NCI-H146 treated with DMSO at 0.1 percent for 48 hours (cell line): ENCODE data around the gene ZNF253.
"Not testable (repeated sequence)": the region's sequence is repeated elsewhere in the genome, so short reads cannot be mapped to it uniquely, and the experiment has no call there.

ENCODE experiments used
- DNase-seq: peaks from one replicate; lab custom pipeline; 2025; ENCODE audit not compliant: unreplicated experiment; lab: John Stamatoyannopoulos, UW

ZNF253 gene

DNA sequence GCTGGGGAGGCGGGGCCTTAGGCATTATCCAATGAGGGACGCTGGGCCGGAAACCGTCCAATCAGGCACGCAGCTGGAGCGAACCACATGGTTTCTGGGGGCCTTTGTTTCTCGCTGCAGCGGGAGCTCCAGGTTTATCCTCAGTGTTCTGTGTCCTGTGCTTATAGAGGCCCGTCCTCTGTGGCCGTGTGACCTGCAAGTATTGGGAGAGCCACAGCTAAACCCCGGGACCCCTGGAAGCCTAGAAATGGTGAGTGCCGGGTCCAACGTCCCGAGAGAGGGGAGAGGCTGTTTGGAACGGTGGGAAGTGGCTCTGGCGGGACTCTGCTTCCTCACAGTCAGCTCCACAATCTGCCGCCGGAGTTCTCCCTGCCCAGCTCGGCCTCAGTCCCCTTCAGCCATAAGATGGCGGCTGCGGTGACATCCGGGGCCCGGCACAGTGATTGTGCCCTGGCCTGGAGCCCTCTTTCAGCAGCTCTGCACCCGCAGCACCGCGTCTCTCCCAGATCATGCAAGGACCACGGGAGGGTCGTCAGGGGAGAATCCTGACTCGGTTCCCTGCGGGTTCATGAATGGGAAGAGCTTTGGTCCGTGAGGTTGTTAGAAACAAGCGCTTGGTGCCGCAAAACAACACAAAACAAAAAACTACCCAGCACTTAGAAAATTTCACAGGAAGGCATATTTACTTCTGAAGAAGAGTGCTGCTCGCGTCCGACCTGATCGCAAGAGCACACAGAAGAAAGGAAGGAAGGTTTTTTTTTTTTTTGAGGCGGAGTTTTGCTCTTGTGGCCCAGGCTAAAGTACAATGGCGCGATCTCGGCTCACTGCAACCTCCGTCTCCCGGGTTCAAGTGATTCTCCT is at the start of gene ZNF253:
Gene ZNF253 (plus strand): TSS at position 133 of the 861 bp plus-strand sequence. CDS start 115 bp downstream, at position 248.
- DNase-seq: peak; percentile 96

DNA sequence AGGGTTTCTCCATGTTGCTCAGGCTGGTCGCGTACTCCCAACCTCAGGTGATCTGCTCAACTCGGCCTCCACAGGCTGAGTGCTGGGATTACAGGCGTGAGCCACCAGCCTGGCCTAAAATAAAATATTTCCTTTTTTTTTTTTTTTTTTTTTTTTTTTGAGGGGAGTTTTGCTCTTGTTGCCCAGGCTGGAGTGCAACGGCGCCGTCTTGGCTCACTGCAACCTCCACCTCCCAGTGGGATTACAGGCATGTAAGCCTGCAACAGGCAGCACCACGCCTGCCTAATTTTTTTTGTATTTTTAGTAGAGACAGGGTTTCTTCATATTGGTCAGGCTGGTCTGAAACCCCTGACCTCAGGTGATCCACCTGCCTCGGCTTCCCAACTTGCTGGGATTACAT is 49.0 kb upstream of the ZNF253 start:
- no peak for DNase-seq

GRCh38 chr19:19817357-19817756 is 48.3 kb upstream of the ZNF253 start:
- no peak for DNase-seq

DNA sequence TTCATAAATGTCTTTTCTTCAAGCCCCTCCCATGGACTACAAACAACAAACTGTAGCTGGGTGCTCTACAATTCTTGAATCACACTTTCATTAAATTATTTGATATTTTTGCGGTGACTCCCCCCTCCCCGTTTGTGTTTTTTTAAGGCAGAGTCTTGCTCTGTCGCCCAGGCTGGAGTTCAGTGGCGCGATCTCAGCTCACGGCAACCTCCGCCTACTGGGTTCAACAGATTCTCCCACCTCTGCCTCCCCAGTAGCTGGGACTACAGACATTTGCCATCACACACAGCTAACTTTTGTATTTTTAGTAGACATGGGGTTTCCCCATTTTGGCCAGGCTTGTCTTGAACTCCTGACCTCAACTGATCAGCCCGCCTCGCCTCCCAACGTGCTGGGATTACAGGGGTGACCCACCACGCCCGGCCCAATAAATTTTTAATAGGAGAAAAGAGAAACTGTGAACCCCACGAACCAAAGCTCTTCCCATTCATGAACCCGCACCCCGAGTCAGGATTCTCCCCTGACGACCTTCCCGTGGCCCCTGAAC is 44.8 kb upstream of the ZNF253 start:
- no peak for DNase-seq

- DNase-seq: peak; percentile 96
Observed at GRCh38 chr19:19821366-19821951, 44.2 kb upstream of the ZNF253 start, which contains the start of gene ZNF506. Gene ZNF506 (minus strand): TSS chr19:19821750. CDS start chr19:19821603, 147 bp downstream.

DNA sequence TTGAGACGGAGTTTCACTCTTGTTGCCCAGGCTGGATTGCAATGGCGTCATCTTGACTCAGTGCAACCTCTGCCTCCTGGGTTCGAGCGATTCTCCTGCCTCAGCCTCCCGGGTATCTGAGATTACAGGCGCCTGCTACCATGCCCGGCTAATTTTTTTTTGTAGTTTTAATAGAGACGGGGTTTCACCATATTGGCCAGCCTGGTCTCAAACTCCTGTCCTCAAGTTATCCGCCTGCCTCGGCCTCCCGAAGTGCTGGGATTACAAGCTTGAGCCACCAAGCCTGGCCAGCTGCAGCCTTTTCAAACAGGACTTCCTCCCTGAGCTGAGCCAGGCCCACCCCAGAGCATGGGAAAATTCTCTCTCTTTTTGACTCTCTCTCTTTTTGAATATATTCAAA is 43.7 kb upstream of the ZNF253 start:
- peak; percentile 21 for DNase-seq

DNA sequence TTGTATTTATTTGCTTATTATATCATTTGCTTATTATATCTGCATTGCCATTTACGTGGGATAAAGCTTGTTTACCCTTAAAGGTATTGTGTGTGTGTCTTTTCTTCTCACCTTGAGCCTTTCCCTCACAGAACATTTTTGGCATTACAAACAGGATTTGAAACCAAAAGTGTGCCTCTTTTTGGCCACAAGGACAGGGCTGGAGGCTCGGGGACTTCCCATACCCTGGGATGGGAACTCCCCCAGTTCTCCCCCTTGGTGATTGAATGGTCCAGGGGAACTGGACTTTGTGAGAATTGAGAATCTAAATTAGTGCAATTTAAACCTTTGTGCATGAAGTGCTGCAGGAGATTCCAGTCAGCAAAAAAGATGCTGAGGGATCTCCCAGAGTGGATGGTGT is 41.8 kb upstream of the ZNF253 start:
- no peak for DNase-seq

DNA sequence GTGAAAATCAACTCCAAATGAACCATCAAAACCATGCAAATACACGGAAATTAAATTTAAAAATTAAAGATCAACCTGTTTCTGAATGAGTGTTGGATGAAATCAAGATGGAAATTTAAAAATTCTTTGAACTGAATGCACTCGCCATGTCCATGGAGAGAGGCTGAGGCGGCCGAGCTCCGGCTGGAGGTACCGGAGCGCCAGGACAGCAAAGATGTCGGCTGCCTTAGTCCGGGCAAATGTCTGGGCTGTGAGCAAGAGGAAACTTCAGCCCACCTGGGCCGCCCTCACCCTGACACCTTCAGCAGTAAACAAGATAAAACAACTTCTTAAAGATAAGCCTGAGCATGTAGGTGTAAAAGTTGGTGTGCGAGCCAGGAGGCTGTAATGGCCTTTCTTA is 38.8 kb upstream of the ZNF253 start:
- no peak for DNase-seq

- no peak for DNase-seq
Observed at GRCh38 chr19:19835560-19836038, 30.1 kb upstream of the ZNF253 start.

DNA sequence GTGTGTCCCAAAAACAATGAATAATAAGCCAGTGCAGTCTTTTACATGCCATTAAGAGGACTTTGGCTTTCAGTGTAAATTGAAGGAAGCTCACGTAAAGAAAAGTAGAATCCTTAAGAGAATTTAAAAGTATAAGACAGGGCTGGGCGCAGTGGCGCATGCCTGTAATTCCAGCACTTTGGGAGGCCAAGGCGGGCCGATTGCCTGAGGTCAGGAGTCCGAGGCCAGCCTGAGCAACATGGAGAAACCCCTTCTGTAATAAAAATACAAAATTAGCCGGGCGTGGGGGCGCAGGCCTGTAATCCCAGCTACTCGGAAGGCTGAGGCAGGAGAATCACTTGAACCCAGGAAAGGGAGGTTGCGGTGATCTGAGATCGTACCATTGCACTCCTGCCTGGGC is 17.9 kb upstream of the ZNF253 start:
- no peak for DNase-seq

GRCh38 chr19:19849056-19849455 is 16.6 kb upstream of the ZNF253 start:
- DNase-seq: no peak

DNA sequence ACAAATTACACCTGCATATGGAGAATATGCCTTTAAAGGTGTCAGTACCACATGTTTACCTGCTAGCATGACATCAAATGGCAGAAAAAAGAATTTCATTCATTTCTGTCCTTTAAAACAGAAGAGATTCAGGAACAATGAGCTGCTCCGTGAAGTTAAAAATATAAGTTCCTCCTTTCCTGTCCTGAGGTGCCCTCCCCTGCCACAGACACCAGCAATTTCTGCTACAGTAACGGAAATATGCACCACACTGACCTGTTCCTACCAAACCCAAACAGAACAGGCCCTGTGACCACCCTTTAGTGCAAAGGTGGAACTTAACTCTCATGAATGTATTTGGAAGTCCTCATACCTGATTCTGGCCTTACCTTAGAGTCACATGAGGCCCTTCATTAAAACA is 13.9 kb upstream of the ZNF253 start:
- DNase-seq: not testable (repeated sequence)

- DNase-seq: no peak
Observed at GRCh38 chr19:19858751-19859150, 6.9 kb upstream of the ZNF253 start.

DNA sequence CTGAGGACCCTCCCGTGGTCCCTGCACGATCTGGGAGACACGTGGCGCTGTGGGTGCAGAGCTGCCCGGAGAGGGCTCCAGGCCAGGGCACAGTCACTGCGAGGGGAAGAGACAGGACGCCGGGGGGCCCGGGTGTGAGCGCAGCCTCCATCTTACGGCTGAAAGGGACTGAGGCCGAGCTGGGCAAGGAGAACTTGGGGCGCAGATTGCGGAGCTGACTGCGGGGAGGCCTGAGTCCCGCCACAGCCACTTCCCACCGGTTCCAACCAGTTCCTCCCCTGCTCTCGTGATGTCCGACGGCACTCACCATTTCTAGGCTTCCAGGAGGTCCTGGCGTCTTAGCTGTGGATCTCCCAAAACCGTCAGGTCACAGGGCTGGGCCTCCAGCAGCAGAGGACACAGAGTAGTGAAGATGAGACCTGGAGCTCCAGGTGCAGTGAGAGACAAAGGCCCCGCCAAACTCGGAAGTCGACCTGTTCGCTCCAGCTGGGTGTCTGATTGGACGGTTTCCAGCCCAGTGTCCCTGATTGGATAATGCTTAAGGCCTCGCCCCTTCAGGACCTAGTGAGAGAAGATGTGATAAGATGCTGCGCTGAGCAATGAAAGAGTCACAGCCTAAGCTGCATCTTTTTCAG is 4.8 kb upstream of the ZNF253 start:
- DNase-seq: peak; percentile 40

DNA sequence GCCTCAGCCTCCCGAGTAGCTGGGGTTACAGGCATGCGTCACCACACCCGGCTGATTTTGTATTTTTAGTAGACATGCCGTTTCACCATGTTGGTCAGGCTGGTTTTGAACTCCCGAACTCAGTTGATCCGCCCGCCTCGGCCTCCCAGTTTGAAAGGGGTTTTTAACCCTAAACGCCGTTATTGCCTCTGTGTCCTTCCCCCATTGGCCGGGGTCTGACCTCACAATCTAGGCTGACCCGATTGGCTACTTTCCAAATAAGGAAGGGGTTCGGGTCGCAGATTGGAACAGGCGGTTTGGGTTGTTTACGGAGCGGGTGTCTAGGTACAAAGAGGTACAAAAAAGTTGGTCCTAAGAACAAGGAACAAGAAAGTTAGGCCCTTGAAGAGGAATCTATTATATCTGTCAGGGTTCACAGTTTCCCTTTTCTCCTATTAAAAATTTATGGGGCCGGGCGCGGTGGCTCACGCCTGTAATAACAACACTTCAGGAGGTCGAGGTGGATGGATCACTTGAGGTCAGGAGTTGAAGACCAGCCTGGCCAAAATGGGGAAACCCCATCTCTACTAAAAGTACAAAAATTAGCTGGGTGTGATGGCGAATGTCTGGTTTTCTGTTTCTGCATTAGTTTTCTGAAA is 1.0 kb downstream of the ZNF253 start:
- peak; percentile 38 for DNase-seq

DNA sequence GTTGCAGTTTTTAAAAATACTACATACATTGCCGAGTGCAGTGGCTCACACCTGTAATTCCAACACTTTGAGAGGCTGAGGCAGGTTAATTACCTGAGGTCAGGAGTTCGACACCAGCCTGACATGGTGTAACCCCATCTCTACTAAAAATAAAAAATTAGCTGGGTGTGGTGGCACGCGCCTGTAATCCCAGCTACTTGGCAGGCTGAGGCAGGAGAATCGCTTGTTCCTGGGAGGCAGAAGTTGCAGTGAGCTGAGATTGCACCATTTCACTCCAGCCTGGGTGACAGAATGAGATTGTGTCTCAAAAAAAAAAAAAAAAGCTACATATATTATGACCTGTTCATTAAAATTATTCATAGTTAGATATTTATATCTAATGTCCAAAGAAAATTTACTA is 4.4 kb downstream of the ZNF253 start:
- not testable (repeated sequence) for DNase-seq

DNA sequence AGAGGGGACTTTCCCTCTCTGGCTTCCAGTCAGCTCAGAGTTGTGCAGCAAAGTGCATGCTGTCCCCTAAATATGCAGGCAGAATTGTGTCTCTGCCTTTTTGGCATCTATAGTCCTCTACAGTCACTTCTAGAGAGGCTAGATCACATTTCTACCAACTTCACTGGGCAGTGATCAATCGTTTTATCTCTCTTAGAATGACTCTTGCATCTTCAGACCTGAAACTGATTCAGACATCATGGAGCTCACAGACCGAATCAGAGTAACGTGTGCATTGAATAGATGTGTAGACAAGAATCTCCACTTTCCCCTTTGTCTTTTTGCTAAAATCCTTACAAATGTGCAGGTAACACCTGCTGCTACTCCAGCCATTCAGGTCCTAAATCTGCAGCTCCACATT is 6.2 kb downstream of the ZNF253 start:
- DNase-seq: no peak

- no peak for DNase-seq
Observed at GRCh38 chr19:19873381-19873780, 7.7 kb downstream of the ZNF253 start.

DNA sequence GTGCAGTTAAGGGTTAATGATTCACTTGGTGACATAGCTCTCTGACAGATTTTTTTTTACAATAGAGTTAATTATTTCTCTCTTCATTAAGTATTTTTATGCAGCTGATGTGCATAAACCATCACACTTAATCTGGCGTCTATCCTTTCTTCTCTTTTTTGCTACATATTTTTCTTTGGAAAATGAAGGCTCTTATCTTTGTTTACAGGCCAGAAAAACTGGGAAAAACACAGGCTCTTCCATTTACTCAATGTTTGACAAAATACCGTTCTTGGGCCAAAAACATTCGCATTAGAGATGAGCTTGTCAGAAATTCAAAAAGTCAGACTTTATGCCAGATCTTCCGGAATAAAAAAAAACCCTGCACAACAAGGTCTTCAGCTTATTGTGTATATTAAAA is 12.0 kb downstream of the ZNF253 start:
- DNase-seq: no peak

GRCh38 chr19:19884583-19884982 is 18.9 kb downstream of the ZNF253 start:
- no peak for DNase-seq
